Body of pancreas (tissue), 4 donors: ENCODE data around the gene RUNX2.

Experiments
- CTCF ChIP-seq, 7 experiments: fragments of 450-650 bp in 4 of 7; fragments of 200-600 bp in 3 of 7; sonication (generic) in 3 of 7; IDR thresholded peaks; one replicate each; pipeline ENCODE4 v1.5.1; 2016 to 2019; ENCODE audit warnings: antibody characterized with exemption in 7 of 7
- POLR2A ChIP-seq, 3 donors: fragments of 450-650 bp; IDR thresholded peaks; one replicate each; pipeline ENCODE4 v1.6.1; 2016; ENCODE audit warnings: antibody characterized with exemption in 3 of 3, mild to moderate bottlenecking in 2 of 3

DNA sequence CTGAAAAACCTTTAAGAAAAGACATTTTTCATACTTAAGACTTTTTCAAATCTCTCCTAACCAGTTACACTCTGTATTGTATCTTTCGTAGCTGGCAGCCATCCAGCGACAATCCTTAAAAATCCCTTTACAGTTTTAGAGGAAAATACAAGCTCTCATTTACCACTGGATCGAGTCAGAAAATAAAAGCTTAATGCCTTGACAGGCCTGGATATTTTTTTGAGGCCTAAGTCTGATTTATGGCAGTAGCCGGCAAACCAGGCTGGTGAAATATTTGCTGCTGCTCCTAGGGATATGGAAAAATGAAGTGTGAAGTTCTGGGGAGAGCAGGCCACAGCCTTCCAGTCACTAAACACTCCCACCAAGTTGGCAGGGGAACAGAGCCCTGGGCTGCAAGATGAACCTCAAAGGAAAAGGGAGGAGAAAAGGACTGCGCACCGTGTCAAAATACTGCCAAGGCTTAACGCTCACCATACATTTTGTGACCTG is 262.6 kb downstream of the RUNX2 start:
- TF ChIP-seq CTCF (IDR thresholded peaks at IDR 0.05) (no peak), POLR2A (IDR thresholded peaks at IDR 0.05) (no peak)
